Measurements from ENCODE around the gene PNMA3. TPM values are rescaled to one million over a fixed set of nuclear protein-coding genes. Genes with fewer than 3 reads are reported as not detected.
A peak's percentile ranks its signal among the peaks of the same experiment; 100 is the strongest.
"Not testable (repeated sequence)": the region's sequence is repeated elsewhere in the genome, so short reads cannot be mapped to it uniquely, and the experiment has no call there.

The PNMA3 gene
- total RNA-seq, 2 experiments from 2014 or later = 5.7 to 6.3 TPM

DNA sequence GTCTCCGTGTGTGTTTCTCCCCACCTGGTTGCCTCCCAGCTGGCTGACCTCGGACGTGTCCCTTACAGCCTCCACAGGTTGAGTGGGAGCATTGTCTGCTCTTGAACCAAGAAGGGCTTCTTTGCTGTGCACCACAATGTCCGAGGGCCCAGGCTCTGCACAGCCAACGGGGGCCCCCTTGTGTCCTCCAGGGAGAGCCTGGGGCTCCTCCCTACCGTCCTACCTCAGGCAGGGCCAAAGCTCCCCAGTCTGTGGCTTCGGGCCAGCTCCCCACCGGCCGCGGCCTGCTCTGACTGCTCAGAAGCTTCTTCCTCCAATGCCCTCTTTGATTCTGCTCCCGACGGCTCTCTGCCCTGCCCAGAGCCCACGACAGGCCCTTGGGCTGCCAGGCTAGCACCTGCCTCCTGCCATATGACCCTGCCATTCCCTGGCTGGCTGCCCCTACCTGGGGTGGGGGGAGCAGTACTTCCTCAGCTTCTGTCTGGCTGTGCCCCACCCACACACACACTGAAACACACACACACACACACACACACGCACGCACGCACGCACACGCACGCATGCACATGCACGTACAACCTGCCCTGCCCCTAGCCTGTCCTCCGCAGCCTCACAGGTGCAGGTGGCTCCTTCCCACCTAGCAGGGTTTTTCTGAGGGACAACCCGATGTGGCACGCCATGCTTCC is 27.1 kb downstream of the PNMA3 start:
- ATAC-seq (ENCODE audit: low read depth); H3K4me3 Mint-ChIP-seq; POLR2A ChIA-PET; H3K9me3 Mint-ChIP-seq; H3K4me1 Mint-ChIP-seq; H3K27me3 Mint-ChIP-seq; H3K27ac Mint-ChIP-seq; DNase-seq; H3K36me3 Mint-ChIP-seq: not testable (repeated sequence)

DNA sequence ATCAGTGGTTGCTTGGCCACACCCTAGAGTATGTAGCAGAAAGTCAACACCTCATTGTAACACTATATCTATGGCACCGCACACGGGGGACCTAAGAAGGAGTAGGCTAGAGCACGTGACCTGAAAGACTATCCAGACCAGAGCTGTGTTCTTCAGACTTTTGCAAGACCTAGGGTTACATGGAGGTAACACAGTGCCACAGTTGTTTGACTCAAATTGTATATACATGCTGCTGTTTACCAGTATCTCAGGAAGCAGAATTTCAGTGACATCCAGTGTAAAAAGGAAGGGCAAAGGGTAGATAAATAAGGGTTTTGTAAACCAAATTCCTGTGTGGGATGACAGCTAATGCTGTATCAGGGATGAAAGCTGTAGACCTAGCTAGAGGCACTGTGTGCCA is 46.1 kb downstream of the PNMA3 start:
- Mint-ChIP-seq H3K36me3 (peaks cover 5% of the 10 kb centered on the region), H3K4me3 (no peak overlapping the region), H3K4me1 (peaks cover 5% of the 10 kb centered on the region), H3K27me3 (no peaks in the 10 kb centered on the region), H3K9me3 (peaks cover 11% of the 10 kb centered on the region), H3K27ac (no peak overlapping the region)
- POLR2A ChIA-PET = no interaction called here
- DNase-seq (no peak), ATAC-seq (ENCODE audit: low read depth) (no peak)

DNA sequence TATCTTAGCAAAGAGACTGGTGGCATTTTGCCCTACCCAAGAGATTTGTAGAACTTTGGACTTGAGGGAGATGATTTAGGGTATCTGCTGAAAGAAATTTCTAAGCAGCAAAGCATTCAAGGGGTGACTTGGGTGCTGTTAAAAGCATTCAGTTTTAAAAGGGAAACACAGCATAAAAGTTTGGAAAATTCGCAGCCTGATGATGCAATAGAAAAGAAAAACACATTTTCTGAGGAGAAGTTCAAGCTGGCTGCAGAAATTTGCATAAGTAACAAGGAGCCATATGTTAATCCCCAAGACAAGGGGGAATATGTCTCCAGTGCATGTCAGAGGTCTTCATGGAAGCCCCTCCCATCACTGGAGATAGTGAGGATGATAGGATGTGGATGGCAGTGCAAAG is 48.7 kb downstream of the PNMA3 start:
- ATAC-seq (ENCODE audit: low read depth); H3K27ac Mint-ChIP-seq; POLR2A ChIA-PET; H3K27me3 Mint-ChIP-seq; H3K36me3 Mint-ChIP-seq; H3K4me3 Mint-ChIP-seq; H3K4me1 Mint-ChIP-seq; DNase-seq: not testable (repeated sequence)
- H3K9me3 Mint-ChIP-seq = peaks cover 11% of the 10 kb centered on the region

GRCh38 chrX:153106092-153106801 is 50.0 kb downstream of the PNMA3 start:
- DNase-seq, H3K27me3 Mint-ChIP-seq, H3K4me1 Mint-ChIP-seq, H3K36me3 Mint-ChIP-seq, POLR2A ChIA-PET: not testable (repeated sequence)
- Mint-ChIP-seq H3K27ac (peak overlapping the region; percentile 84), H3K9me3 (peaks cover 11% of the 10 kb centered on the region), H3K4me3 (peak overlapping the region; percentile 45)
- ATAC-seq (ENCODE audit: low read depth) = peak; percentile 78

Other genes starting within 250 kb of the PNMA3 start
- gene CETN2, start 225.7 kb upstream of the PNMA3 start, total RNA-seq = 1 to 10 TPM; 7.3 to 8.9 TPM
- gene NSDHL, start 225.4 kb upstream of the PNMA3 start, total RNA-seq = 10 to 100 TPM; 11.4 to 13.8 TPM
- gene ZNF185, start 158.4 kb upstream of the PNMA3 start, total RNA-seq = 1 to 10 TPM; 1.6 to 1.9 TPM
- under 1 TPM; 0.17 TPM for gene PNMA5, start 62.4 kb upstream of the PNMA3 start, total RNA-seq
- under 1 TPM; 0.40 to 0.97 TPM for gene PNMA6A, start 16.0 kb downstream of the PNMA3 start, total RNA-seq
- not detected for gene MAGEA1, start 122.8 kb downstream of the PNMA3 start, total RNA-seq